ENCODE results near the gene BCL11A. TPM values are rescaled to one million over a fixed set of nuclear protein-coding genes. Genes with fewer than 3 reads are reported as not detected.

The BCL11A gene
- total and polyA plus RNA-seq, 2 of the 13 experiments (the other 11 are each of a cell fraction or from before 2014, with no cell fraction given): not detected

- no peaks in the 10 kb centered on the region for H3K9me3 ChIP-seq (ENCODE audit: low read length)
- no peaks in the 10 kb centered on the region for H3K4me1 ChIP-seq (ENCODE audit: insufficient read depth, low read length)
- FAIRE-seq (no peak), DNase-seq (ENCODE audit: low spot score) (no peak), ATAC-seq (no peak)
- no peaks in the 10 kb centered on the region for H3K36me3 ChIP-seq (replicated peaks in 1 of 2; ENCODE audit: control insufficient read depth in 1 of 2, insufficient read depth in 2 of 2, low read length in 2 of 2)
- H2AFZ ChIP-seq (ENCODE audit: low read length): no peak overlapping the region
- no peaks in the 10 kb centered on the region for H3K79me2 ChIP-seq (ENCODE audit: insufficient read depth, low read length)
- TF ChIP-seq ZBTB7B (CRISPR knock-in tag; IDR thresholded peaks at IDR 0.05) (no peak), ZNF496 (CRISPR knock-in tag; IDR thresholded peaks at IDR 0.05; ENCODE audit: insufficient replicate concordance) (no peak), MAFG (CRISPR knock-in tag; IDR thresholded peaks at IDR 0.05) (no peak), IKZF1 (IDR thresholded peaks at IDR 0.05) (no peak), MYC (CRISPR knock-in tag; IDR thresholded peaks at IDR 0.05; ENCODE audit: borderline replicate concordance) (no peak), ZNF619 (CRISPR knock-in tag; IDR thresholded peaks at IDR 0.05) (no peak), THYN1 (CRISPR knock-in tag; IDR thresholded peaks at IDR 0.05; ENCODE audit: borderline replicate concordance, low read depth) (no peak), ZNF260 (CRISPR knock-in tag; IDR thresholded peaks at IDR 0.05; ENCODE audit: borderline replicate concordance, low read depth) (no peak), POGK (CRISPR knock-in tag; conservative IDR thresholded peaks at IDR 0.05) (no peak)
- no peak overlapping the region for H3K9ac ChIP-seq (ENCODE audit: insufficient read depth, low read depth, low read length)
- ChIA-PET CTCF (ENCODE audit: low intra/inter-chr PET ratio, low total read pairs) (no interaction called here), POLR2A (no interaction called here)
- BruUV-seq (replicated peaks): no TSS peak
- H3K4me2 ChIP-seq (ENCODE audit: low read depth, low read length): no peak overlapping the region
- in situ Hi-C loops (cut with HindIII; ENCODE audit: extremely low pct_ligation_motif_present, low pct_unique_long_range_greater_than_20kb) (no loop called here), intact Hi-C loops (cut with micrococcal nuclease; ENCODE audit: unreplicated experiment) (no loop called here)
- H4K20me1 ChIP-seq (ENCODE audit: insufficient read depth, low read length): no peaks in the 10 kb centered on the region
- WGBS (ENCODE audit: low lambda C conversion rate): 0% methylated on average over 2 of the region's 2 CpGs
- no peak overlapping the region for H3K4me3 ChIP-seq (replicated peaks in 1 of 3; ENCODE audit: insufficient read depth in 1 of 3, low read depth in 2 of 3, low read length in 3 of 3)
- H3K27me3 ChIP-seq (ENCODE audit: control insufficient read depth in 1 of 2, insufficient read depth in 2 of 2, low read length in 2 of 2): peaks cover 0 to 15% of the 10 kb centered on the region in 2 experiments; a peak in 2 of 5 replicates
- no peak overlapping the region for H3K27ac ChIP-seq (ENCODE audit: extremely low read length, insufficient read depth, low read length)
Observed at GRCh38 chr2:60407398-60407797, 146.1 kb downstream of the BCL11A start.

Data from HepG2 (cell line).